GM23338 (cell line): ENCODE measurements around the gene ZNF441. TPM values are rescaled to one million over a fixed set of nuclear protein-coding genes. Genes with fewer than 3 reads are reported as not detected.

Experiments used
- CREB1 ChIP-seq: fragments of 250-450 bp; sonication (Bioruptor Pico); IDR thresholded peaks from 2 replicates; pipeline ENCODE4 v1.5.0; 2020; ENCODE audit warnings: low read depth, mild to moderate bottlenecking, moderate library complexity
- ETS1 ChIP-seq: IDR thresholded peaks from 2 replicates; pipeline ENCODE4 v1.6.1; 2016; ENCODE audit warnings: antibody characterized with exemption
- EZH2 ChIP-seq: fragments of 200-600 bp; sonication (generic); IDR thresholded peaks from one replicate; pipeline ENCODE4 v1.8.0; 2017; ENCODE audit warnings: antibody characterized with exemption, mild to moderate bottlenecking, low read depth; ENCODE audit not compliant: unreplicated experiment
- REST ChIP-seq: IDR thresholded peaks from one replicate; pipeline ENCODE4 v1.6.1; 2018; ENCODE audit warnings: antibody characterized with exemption; ENCODE audit not compliant: unreplicated experiment
- ZNF462 ChIP-seq: fragments of 250-450 bp; sonication (Bioruptor Pico); IDR thresholded peaks from 2 replicates; pipeline ENCODE4 v1.5.0; 2020; ENCODE audit warnings: mild to moderate bottlenecking, moderate library complexity
- polyA plus RNA-seq: library from polyadenylated mRNA; unstranded; fragments of >200 nt; fragmentation: Nextera tagmentation; extraction: Ambion mirVana; gene quantifications from 2 replicates; pipeline ENCODE4 v1.2.1, GENCODE V29; 2016
- total RNA-seq: library from RNA; depleted of rRNA; stranded (reverse); fragments of >200 nt; shearing (Covaris generic); gene quantifications from 2 replicates; pipeline ENCODE4 v1.2.3, GENCODE V29; 2014

Gene ZNF441
- total and polyA plus RNA-seq, 2 experiments from 2014 or later: 0.40 to 0.52 TPM

GRCh38 chr19:11722414-11722813 lies 44.4 kb upstream of the ZNF441 start (continued):
- no peak for TF ChIP-seq ZNF462
- no peak for TF ChIP-seq CREB1 (CRISPR knock-in tag)
- no peak for TF ChIP-seq EZH2
- no peak for TF ChIP-seq ETS1
- TF ChIP-seq REST: no peak
